ENCODE results near the gene AKR1C8. TPM values are rescaled to one million over a fixed set of nuclear protein-coding genes. Genes with fewer than 3 reads are reported as not detected.
"Not testable (repeated sequence)": the region's sequence is repeated elsewhere in the genome, so short reads cannot be mapped to it uniquely, and the experiment has no call there.

The AKR1C8 gene
- total and polyA plus RNA-seq, 2 of the 13 experiments (the other 11 are each of a cell fraction or from before 2014, with no cell fraction given) = 0.12 TPM; not detected in 1

GRCh38 chr10:5222942-5223341 lies 38.0 kb upstream of the AKR1C8 start:
- H4K20me1 ChIP-seq (ENCODE audit: insufficient read depth, low read length); DNase-seq (ENCODE audit: low spot score); POLR2A ChIA-PET; H3K27me3 ChIP-seq (ENCODE audit: control insufficient read depth in 1 of 2, insufficient read depth in 2 of 2, low read length in 2 of 2); in situ Hi-C loops (cut with HindIII; ENCODE audit: extremely low pct_ligation_motif_present, low pct_unique_long_range_greater_than_20kb); H3K4me2 ChIP-seq (ENCODE audit: low read depth, low read length); ATAC-seq; CTCF ChIA-PET (ENCODE audit: low intra/inter-chr PET ratio, low total read pairs); intact Hi-C loops (cut with micrococcal nuclease; ENCODE audit: unreplicated experiment); FAIRE-seq; H3K79me2 ChIP-seq (ENCODE audit: insufficient read depth, low read length); H3K9ac ChIP-seq (ENCODE audit: insufficient read depth, low read depth, low read length); H3K27ac ChIP-seq (ENCODE audit: extremely low read length, insufficient read depth, low read length); H3K4me3 ChIP-seq (replicated peaks in 1 of 3; ENCODE audit: insufficient read depth in 1 of 3, low read depth in 2 of 3, low read length in 3 of 3); H2AFZ ChIP-seq (ENCODE audit: low read length); BruUV-seq (replicated peaks); H3K36me3 ChIP-seq (replicated peaks in 1 of 2; ENCODE audit: control insufficient read depth in 1 of 2, insufficient read depth in 2 of 2, low read length in 2 of 2); TF ChIP-seq FOXA1 (IDR thresholded peaks at IDR 0.05): not testable (repeated sequence)
- 75% methylated on average over 4 of the region's 7 CpGs for WGBS (ENCODE audit: low lambda C conversion rate)
- Histone ChIP-seq H3K9me3 (ENCODE audit: low read length) (peaks cover 11% of the 10 kb centered on the region; the same call in 1 of the 2 replicates), H3K4me1 (ENCODE audit: insufficient read depth, low read length) (peaks cover 24% of the 10 kb centered on the region)
- TF ChIP-seq FOXA1 (CRISPR knock-in tag; IDR thresholded peaks at IDR 0.05) = peak; percentile 58
- TF ChIP-seq, protein P1, sequence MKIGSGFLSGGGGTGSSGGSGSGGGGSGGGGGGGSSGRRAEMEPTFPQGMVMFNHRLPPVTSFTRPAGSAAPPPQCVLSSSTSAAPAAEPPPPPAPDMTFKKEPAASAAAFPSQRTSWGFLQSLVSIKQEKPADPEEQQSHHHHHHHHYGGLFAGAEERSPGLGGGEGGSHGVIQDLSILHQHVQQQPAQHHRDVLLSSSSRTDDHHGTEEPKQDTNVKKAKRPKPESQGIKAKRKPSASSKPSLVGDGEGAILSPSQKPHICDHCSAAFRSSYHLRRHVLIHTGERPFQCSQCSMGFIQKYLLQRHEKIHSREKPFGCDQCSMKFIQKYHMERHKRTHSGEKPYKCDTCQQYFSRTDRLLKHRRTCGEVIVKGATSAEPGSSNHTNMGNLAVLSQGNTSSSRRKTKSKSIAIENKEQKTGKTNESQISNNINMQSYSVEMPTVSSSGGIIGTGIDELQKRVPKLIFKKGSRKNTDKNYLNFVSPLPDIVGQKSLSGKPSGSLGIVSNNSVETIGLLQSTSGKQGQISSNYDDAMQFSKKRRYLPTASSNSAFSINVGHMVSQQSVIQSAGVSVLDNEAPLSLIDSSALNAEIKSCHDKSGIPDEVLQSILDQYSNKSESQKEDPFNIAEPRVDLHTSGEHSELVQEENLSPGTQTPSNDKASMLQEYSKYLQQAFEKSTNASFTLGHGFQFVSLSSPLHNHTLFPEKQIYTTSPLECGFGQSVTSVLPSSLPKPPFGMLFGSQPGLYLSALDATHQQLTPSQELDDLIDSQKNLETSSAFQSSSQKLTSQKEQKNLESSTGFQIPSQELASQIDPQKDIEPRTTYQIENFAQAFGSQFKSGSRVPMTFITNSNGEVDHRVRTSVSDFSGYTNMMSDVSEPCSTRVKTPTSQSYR (CRISPR knock-in tag; IDR thresholded peaks at IDR 0.05; ENCODE audit: borderline replicate concordance) = peak; percentile 92
- TF ChIP-seq, protein P2, sequence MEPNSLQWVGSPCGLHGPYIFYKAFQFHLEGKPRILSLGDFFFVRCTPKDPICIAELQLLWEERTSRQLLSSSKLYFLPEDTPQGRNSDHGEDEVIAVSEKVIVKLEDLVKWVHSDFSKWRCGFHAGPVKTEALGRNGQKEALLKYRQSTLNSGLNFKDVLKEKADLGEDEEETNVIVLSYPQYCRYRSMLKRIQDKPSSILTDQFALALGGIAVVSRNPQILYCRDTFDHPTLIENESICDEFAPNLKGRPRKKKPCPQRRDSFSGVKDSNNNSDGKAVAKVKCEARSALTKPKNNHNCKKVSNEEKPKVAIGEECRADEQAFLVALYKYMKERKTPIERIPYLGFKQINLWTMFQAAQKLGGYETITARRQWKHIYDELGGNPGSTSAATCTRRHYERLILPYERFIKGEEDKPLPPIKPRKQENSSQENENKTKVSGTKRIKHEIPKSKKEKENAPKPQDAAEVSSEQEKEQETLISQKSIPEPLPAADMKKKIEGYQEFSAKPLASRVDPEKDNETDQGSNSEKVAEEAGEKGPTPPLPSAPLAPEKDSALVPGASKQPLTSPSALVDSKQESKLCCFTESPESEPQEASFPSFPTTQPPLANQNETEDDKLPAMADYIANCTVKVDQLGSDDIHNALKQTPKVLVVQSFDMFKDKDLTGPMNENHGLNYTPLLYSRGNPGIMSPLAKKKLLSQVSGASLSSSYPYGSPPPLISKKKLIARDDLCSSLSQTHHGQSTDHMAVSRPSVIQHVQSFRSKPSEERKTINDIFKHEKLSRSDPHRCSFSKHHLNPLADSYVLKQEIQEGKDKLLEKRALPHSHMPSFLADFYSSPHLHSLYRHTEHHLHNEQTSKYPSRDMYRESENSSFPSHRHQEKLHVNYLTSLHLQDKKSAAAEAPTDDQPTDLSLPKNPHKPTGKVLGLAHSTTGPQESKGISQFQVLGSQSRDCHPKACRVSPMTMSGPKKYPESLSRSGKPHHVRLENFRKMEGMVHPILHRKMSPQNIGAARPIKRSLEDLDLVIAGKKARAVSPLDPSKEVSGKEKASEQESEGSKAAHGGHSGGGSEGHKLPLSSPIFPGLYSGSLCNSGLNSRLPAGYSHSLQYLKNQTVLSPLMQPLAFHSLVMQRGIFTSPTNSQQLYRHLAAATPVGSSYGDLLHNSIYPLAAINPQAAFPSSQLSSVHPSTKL (CRISPR knock-in tag; IDR thresholded peaks at IDR 0.05) = peak; percentile 51; the same call in 1 of the 2 replicates
- TF ChIP-seq SETDB1 (CRISPR knock-in tag; IDR thresholded peaks at IDR 0.05; ENCODE audit: borderline replicate concordance) = peak; percentile 95
- TF ChIP-seq ZNF687 (CRISPR knock-in tag; IDR thresholded peaks at IDR 0.05) = peak; percentile 52
- TF ChIP-seq POGZ (CRISPR knock-in tag; IDR thresholded peaks at IDR 0.05) = 0 out of 2 replicates have a peak, but pooled peaks have one; percentile 18
- TF ChIP-seq FOXA3 (CRISPR knock-in tag; IDR thresholded peaks at IDR 0.05) = peak; percentile 64
- TF ChIP-seq, protein P3, sequence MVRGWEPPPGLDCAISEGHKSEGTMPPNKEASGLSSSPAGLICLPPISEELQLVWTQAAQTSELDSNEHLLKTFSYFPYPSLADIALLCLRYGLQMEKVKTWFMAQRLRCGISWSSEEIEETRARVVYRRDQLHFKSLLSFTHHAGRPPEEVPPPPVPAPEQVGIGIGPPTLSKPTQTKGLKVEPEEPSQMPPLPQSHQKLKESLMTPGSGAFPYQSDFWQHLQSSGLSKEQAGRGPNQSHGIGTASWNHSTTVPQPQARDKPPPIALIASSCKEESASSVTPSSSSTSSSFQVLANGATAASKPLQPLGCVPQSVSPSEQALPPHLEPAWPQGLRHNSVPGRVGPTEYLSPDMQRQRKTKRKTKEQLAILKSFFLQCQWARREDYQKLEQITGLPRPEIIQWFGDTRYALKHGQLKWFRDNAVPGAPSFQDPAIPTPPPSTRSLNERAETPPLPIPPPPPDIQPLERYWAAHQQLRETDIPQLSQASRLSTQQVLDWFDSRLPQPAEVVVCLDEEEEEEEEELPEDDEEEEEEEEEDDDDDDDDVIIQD (CRISPR knock-in tag; IDR thresholded peaks at IDR 0.05; ENCODE audit: low read depth) = peak; percentile 67; the same call in 1 of the 2 replicates
- 0 out of 2 replicates have a peak, but pooled peaks have one; percentile 14 for TF ChIP-seq RARA (CRISPR knock-in tag; IDR thresholded peaks at IDR 0.05)
- TF ChIP-seq ZMYM4 (CRISPR knock-in tag; IDR thresholded peaks at IDR 0.05) = peak; percentile 81

All from HepG2 (cell line).